ENCODE results near the gene VPS13D.

Gene VPS13D

DNA sequence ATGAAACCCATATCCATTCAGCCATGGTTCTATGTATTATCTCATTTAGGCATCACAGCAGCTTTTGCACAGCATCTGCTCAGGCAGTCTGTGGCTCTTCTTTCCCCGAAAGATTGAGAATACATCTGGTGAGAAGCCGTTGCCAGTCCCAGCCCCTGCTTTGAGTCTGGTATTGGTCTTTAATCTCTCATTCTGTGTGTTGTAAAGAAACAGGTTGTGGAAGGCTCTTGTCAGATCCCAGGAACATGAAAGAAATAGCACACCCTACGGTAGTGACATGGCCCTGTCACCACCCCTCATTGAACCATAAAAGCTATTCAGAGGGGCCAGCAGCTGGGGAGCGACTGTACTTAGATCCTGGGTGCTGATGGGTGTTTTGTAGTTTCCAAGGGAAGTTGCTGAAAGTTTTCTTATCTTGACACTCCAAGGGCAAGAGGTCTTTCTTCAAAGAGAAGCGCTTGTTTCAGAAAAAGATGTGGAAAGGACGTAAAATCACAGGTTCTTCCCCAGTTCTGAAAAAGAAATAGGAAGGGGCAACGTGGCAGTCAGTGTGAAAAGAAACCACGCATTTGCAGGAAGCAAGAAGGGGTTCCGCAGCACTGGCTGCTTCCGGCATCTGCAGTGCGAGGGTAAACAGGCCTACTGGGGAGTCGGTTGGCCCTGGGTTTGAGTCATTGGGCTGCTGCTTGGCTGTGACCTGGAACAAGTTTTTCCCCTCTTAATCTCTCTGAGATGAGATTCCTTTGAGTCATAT, 243.1 kb downstream of the VPS13D start:
- CTCF ChIA-PET, result interaction anchor here (0.9 kb wide), 1 partner anchor 196 kb away, joined by 3 read pairs; no protein-coding TSS in a partner anchor
- TF ChIP-seq, protein P1, sequence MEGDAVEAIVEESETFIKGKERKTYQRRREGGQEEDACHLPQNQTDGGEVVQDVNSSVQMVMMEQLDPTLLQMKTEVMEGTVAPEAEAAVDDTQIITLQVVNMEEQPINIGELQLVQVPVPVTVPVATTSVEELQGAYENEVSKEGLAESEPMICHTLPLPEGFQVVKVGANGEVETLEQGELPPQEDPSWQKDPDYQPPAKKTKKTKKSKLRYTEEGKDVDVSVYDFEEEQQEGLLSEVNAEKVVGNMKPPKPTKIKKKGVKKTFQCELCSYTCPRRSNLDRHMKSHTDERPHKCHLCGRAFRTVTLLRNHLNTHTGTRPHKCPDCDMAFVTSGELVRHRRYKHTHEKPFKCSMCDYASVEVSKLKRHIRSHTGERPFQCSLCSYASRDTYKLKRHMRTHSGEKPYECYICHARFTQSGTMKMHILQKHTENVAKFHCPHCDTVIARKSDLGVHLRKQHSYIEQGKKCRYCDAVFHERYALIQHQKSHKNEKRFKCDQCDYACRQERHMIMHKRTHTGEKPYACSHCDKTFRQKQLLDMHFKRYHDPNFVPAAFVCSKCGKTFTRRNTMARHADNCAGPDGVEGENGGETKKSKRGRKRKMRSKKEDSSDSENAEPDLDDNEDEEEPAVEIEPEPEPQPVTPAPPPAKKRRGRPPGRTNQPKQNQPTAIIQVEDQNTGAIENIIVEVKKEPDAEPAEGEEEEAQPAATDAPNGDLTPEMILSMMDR (IDR thresholded peaks at IDR 0.05; ENCODE audit: control extremely low read depth, extremely low read depth, low read depth, missing control alignments), result no peak
- POLR2A ChIA-PET, result no interaction called here
- DNase-seq (ENCODE audit: extremely low spot score), result peak; percentile 31

DNA sequence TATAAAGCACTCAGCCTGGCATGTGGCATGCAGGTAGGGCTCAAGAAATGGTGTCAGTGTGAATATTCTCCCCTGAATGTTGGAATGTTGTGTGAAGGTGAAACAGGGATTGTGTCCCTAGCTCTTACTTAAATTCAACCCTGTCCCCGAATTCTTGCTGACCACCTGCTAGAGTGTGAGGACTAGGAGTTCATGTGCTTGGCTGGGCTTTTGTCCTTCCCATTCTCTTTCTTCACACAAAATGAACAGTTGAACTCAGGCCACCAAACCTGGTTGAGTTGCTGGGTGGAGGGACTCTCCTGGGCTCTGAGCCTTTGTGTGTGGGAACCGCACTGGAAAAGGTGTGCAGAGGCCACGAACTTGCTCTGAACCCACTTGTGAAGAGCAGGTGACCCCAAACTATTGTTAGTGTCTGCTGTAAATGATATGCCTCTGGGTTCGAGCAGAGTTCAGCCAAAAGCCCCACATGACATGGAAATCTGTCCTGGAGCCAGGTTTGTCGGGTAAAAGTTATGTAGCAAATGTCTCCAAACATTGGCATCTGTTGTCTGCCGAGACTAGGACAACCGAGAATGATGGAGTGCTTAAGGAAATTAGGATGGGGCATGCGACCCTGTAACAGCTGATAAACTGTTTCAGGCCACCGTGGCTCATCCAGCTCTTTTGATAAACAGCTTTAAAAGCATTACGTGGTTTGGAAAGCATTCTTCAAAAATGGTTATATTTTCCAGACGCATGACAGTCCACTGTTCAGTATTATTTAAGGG, 243.9 kb downstream of the VPS13D start:
- TF ChIP-seq, protein P1 (IDR thresholded peaks at IDR 0.05; ENCODE audit: control extremely low read depth, extremely low read depth, low read depth, missing control alignments), result no peak
- ChIA-PET CTCF (no interaction called here), POLR2A (no interaction called here)
- no peak for DNase-seq (ENCODE audit: extremely low spot score)

DNA sequence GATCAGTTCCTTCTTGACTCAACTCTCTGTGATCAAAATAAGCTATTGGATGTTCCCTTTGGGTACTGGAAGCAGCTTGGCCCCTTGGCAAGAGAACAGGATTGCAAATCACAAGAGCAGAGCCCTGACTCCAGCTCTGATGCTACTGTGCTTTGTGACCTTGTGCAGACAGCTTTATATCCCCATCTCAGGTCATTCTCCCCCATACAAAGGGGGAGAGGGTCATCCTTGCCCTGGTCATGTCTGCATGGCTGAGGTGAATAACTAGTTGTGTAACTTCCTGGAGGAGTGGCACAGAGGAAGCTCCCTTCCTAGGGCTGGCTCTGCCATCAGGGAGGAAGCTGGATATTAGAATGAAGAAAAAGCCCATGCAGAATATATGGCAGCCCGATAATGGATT, 245.3 kb downstream of the VPS13D start:
- TF ChIP-seq, protein P1 (IDR thresholded peaks at IDR 0.05; ENCODE audit: control extremely low read depth, extremely low read depth, low read depth, missing control alignments), result no peak
- ChIA-PET CTCF (no interaction called here), POLR2A (no interaction called here)
- DNase-seq (ENCODE audit: extremely low spot score), result no peak

DNA sequence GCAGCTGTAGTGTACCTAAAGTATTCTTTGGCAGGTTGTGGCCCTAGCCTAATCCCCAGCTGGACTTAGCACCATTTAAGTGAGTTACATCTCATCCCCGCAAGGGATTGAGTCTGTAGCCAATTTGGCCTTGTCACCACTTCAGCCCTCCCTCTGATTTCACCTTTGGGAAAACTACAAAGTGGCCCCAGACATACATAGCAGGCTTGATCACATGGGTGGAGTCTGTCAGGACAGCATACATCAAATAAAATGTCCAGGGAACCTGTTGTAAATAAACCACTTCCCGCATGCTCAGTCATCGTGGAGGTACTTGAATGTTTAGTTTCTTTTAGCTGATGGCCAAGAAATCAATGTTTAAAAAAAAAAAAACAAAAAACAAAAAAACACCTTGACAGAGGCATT, 245.7 kb downstream of the VPS13D start:
- TF ChIP-seq, protein P1 (IDR thresholded peaks at IDR 0.05; ENCODE audit: control extremely low read depth, extremely low read depth, low read depth, missing control alignments), result no peak
- no peak for DNase-seq (ENCODE audit: extremely low spot score)
- CTCF ChIA-PET, result no interaction called here
- POLR2A ChIA-PET, result no interaction called here

DNA sequence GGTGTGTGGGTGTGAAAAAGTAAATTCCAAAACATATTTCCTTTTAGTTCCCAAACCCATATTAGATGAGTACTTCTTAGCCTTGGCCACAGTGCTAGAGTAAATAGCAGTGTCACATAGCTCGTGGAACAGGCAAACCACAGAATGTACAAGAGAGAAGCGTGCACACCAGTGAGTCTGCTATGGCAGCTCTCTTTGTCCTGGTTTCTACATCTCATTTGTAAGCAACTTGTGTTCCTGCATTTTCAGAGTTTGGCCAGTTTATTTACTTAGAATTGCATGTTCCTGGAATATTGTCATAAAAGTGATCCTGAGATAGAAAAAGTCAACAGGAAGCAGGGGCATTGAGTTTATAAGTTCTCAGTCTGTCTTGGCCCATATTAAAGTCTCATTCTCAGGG, 246.1 kb downstream of the VPS13D start:
- TF ChIP-seq, protein P1 (IDR thresholded peaks at IDR 0.05; ENCODE audit: control extremely low read depth, extremely low read depth, low read depth, missing control alignments), result no peak
- DNase-seq (ENCODE audit: extremely low spot score), result no peak
- CTCF ChIA-PET, result no interaction called here
- POLR2A ChIA-PET, result no interaction called here

DNA sequence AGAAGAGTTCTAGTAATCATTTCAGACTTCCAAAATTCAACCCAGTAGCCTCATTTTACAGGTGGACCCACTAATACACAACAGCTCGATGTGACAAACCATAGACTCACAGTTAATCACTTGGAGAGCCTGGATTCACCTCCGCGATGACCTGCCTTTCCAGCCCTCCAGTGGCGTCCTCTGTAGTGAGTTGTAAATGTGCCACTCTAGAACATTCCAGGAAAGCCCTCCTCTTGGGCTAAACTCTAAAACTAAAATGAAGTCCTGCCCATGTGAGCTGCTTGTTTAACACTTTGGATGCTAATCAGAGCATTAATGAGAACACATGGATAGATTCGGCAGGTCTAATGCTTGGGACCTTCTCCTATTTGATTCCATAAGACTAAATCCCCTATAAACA, 247.5 kb downstream of the VPS13D start:
- DNase-seq (ENCODE audit: extremely low spot score), result no peak
- ChIA-PET POLR2A (no interaction called here), CTCF (interaction anchor here (0.9 kb wide), 2 partner anchors 14 to 16 kb away, joined by 3 read pairs; no protein-coding TSS in a partner anchor)
- TF ChIP-seq, protein P1 (IDR thresholded peaks at IDR 0.05; ENCODE audit: control extremely low read depth, extremely low read depth, low read depth, missing control alignments), result no peak
